ENCODE results near the gene NOVA2. TPM values are rescaled to one million over a fixed set of nuclear protein-coding genes. Genes with fewer than 3 reads are reported as not detected.
A peak's percentile ranks its signal among the peaks of the same experiment; 100 is the strongest.

The NOVA2 gene
- total and polyA plus RNA-seq, 10 donors: 0.42 to 12.5 (median 3.7) TPM

DNA sequence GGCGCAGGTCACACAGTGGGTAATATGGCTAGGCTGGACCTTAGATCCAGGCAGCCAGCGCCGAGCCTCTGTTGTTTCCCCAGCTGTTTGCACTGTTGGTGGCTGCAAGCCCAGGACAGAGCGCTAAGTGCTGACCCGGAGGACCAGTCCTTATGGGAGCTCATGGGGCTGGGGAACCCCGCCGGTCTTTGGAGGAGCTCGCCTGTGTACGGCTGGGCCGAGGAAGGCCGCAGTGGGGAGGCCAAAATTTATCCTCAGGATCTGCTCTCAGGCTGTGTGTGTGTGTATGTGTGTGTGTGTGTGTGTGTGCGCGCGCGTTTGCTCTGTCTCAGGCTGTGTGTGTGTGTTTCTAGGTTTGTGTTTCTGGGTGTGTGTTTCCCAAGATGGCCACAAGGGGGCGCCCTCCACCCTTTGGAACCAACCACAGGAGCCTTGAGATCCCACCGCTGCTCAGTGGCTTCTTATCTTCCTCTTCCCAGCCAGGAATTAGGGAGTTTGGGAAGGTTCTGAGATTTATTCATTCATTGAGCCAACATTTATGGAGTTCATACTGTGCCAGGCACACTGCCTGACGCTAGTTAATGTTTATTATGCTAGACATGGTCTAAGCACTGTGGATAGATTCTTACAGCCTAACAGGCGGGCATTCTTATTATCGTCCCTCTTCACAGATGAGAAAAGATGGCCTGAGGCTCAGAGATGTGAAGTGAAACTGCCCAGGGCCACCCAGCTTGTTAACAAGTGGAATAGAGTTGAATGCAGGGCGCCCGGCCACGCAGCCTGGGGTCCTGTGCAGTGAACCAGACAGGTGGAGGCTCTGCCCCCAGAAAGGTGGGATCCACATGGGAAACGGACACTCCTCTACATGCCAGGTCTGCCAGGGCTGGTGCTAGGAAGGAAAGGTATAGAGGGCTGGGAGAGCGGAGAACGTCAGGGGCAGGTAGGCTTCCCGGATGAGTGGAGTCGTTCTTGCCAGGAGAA lies 36.2 kb upstream of the NOVA2 start:
- Histone ChIP-seq H3K9me3 (no peaks in the 10 kb centered on the region), H3K4me3 (no peak overlapping the region), H3K27ac (no peak overlapping the region), H3K36me3 (peaks cover 0 to 57% (median 7%) of the 10 kb centered on the region in 6 donors), H3K27me3 (replicated peaks in 1 of 7) (peaks cover 0 to 21% (median 4%) of the 10 kb centered on the region in 7 donors), H3K4me1 (peaks cover 0 to 12% (median 5%) of the 10 kb centered on the region in 6 donors)
- intact Hi-C loops (cut with DNase I; ENCODE audit: low total_unique reads): loop anchor here (10.0 kb wide), 1 partner anchor 85 kb away; no protein-coding TSS in a partner anchor
- 67 to 76% (median 72%) methylated on average over 24 to 28 of the region's 28 CpGs for WGBS, 5 donors
- TF ChIP-seq, protein P1, sequence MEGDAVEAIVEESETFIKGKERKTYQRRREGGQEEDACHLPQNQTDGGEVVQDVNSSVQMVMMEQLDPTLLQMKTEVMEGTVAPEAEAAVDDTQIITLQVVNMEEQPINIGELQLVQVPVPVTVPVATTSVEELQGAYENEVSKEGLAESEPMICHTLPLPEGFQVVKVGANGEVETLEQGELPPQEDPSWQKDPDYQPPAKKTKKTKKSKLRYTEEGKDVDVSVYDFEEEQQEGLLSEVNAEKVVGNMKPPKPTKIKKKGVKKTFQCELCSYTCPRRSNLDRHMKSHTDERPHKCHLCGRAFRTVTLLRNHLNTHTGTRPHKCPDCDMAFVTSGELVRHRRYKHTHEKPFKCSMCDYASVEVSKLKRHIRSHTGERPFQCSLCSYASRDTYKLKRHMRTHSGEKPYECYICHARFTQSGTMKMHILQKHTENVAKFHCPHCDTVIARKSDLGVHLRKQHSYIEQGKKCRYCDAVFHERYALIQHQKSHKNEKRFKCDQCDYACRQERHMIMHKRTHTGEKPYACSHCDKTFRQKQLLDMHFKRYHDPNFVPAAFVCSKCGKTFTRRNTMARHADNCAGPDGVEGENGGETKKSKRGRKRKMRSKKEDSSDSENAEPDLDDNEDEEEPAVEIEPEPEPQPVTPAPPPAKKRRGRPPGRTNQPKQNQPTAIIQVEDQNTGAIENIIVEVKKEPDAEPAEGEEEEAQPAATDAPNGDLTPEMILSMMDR (IDR thresholded peaks at IDR 0.05 in 8 of 11, conservative IDR thresholded peaks at IDR 0.05 in 3 of 11): peak; percentile 37 to 91 (median 82)
- no peak for TF ChIP-seq POLR2AphosphoS5 (IDR thresholded peaks at IDR 0.05)
- peak; percentile 90 for DNase-seq

GRCh38 chr19:46006411-46006810 lies 32.7 kb upstream of the NOVA2 start:
- Histone ChIP-seq H3K9me3 (no peaks in the 10 kb centered on the region), H3K4me3 (no peak overlapping the region), H3K36me3 (peaks cover 0 to 69% (median 12%) of the 10 kb centered on the region in 6 donors), H3K4me1 (peaks cover 0 to 7% (median 0%) of the 10 kb centered on the region in 6 donors), H3K27me3 (replicated peaks in 1 of 7) (no peaks in the 10 kb centered on the region), H3K27ac (no peak overlapping the region)
- intact Hi-C loops (cut with DNase I; ENCODE audit: low total_unique reads): no loop called here
- DNase-seq: no peak
- TF ChIP-seq, protein P1 (IDR thresholded peaks at IDR 0.05 in 8 of 11, conservative IDR thresholded peaks at IDR 0.05 in 3 of 11): no peak
- no peak for TF ChIP-seq POLR2A (IDR thresholded peaks at IDR 0.05)
- no peak for TF ChIP-seq POLR2AphosphoS5 (IDR thresholded peaks at IDR 0.05)
- 95 to 100% (median 96%) methylated on average over 6 to 13 of the region's 13 CpGs for WGBS, 5 donors

- peaks cover 0 to 19% (median 0%) of the 10 kb centered on the region in 7 donors for H3K27me3 ChIP-seq (replicated peaks in 1 of 7)
- H3K4me3 ChIP-seq: no peak overlapping the region
- peaks cover 0 to 45% (median 12%) of the 10 kb centered on the region in 6 donors for H3K36me3 ChIP-seq
- TF ChIP-seq POLR2AphosphoS5 (IDR thresholded peaks at IDR 0.05) (no peak), POLR2A (IDR thresholded peaks at IDR 0.05) (no peak)
- TF ChIP-seq, protein P1 (IDR thresholded peaks at IDR 0.05 in 8 of 11, conservative IDR thresholded peaks at IDR 0.05 in 3 of 11): no peak
- no peak for DNase-seq
- H3K4me1 ChIP-seq: peaks cover 6 to 22% (median 17%) of the 10 kb centered on the region in 6 donors
- intact Hi-C loops (cut with DNase I; ENCODE audit: low total_unique reads): no loop called here
- WGBS, 5 donors: 94 to 97% (median 96%) methylated on average over 13 to 15 of the region's 15 CpGs
- no peak overlapping the region for H3K27ac ChIP-seq
- H3K9me3 ChIP-seq: no peaks in the 10 kb centered on the region
Observed at GRCh38 chr19:46002678-46003275, 29.1 kb upstream of the NOVA2 start.
